Measurements from ENCODE around the gene CIZ1. TPM values are rescaled to one million over a fixed set of nuclear protein-coding genes. Genes with fewer than 3 reads are reported as not detected.

The CIZ1 gene
- total and polyA plus RNA-seq, 10 of the 15 experiments (the other 5 are each of a cell fraction or from before 2014, with no cell fraction given): 1.8 to 91.6 (median 35.4) TPM

DNA sequence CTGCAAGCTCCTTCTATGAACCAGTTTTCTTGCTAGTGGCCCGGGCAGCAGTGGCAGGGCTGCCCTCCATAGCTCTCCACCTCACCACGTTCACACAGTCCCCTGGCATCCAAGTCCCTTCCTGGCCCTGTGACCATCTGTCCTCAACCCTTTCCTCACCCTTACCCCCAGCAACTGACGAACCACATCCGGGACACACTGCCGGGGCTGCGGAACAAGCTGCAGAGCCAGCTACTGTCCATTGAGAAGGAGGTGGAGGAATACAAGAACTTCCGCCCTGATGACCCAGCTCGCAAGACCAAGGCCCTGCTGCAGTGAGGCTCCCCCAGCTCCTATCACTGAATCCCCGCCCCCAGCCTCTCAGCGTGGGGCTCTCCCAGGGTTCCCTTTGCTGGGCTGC is 30.7 kb upstream of the CIZ1 start:
- SMC1A ChIA-PET (ENCODE audit: uncharacterized antibody, unreplicated experiment): no interaction called here
- 63% methylated on average over 10 of the region's 10 CpGs for WGBS (ENCODE audit: insufficient coverage, insufficient replicate concordance, low lambda C conversion rate, missing lambda C conversion rate)
- Histone ChIP-seq H3K27me3 (replicated peaks in 1 of 2; ENCODE audit: control insufficient read depth in 2 of 2, insufficient read depth in 2 of 2, low read length in 1 of 2) (peaks cover 0 to 2% of the 10 kb centered on the region in 2 experiments; a peak in 2 of 4 replicates), H3K4me3 (no peak overlapping the region), H3K9ac (ENCODE audit: control insufficient read depth, insufficient read depth, low read length) (no peak overlapping the region), H3K27ac (ENCODE audit: control insufficient read depth, insufficient read depth) (no peak overlapping the region), H2AFZ (ENCODE audit: control insufficient read depth, low read depth, low read length) (no peak overlapping the region), H3K4me2 (ENCODE audit: control insufficient read depth, insufficient read depth) (no peak overlapping the region), H3K36me3 (ENCODE audit: control insufficient read depth in 2 of 2, insufficient read depth in 2 of 2, low read length in 1 of 2) (no peaks in the 10 kb centered on the region), H3K79me2 (ENCODE audit: control insufficient read depth, insufficient read depth, low read length) (no peaks in the 10 kb centered on the region), H3K4me1 (ENCODE audit: control insufficient read depth, insufficient read depth, low read length) (peaks cover 5% of the 10 kb centered on the region; the same call in 1 of the 2 replicates), H4K20me1 (ENCODE audit: control insufficient read depth, insufficient read depth) (no peaks in the 10 kb centered on the region), H3K9me3 (replicated peaks; ENCODE audit: control insufficient read depth, insufficient read depth, low read length) (no peaks in the 10 kb centered on the region)
- DNase-seq (ENCODE audit: low read depth, low spot score) (no peak), FAIRE-seq (no peak), ATAC-seq (no peak)
- no TSS peak for BruUV-seq (replicated peaks)
- TF ChIP-seq TARDBP (IDR thresholded peaks at IDR 0.05; ENCODE audit: borderline replicate concordance) (no peak), JUND (IDR thresholded peaks at IDR 0.05; ENCODE audit: low read depth, low read length) (no peak), EP300 (IDR thresholded peaks at IDR 0.05; ENCODE audit: borderline replicate concordance in 1 of 2, control insufficient read depth in 1 of 2, low read depth in 2 of 2, low read length in 2 of 2) (no peak), CBFB (IDR thresholded peaks at IDR 0.05; ENCODE audit: low read depth) (no peak), CEBPB (IDR thresholded peaks at IDR 0.05; ENCODE audit: borderline replicate concordance in 1 of 2, low read depth in 2 of 2, low read length in 2 of 2) (no peak), RCOR1 (conservative IDR thresholded peaks at IDR 0.05; ENCODE audit: low read depth, low read length) (no peak), SMAD5 (IDR thresholded peaks at IDR 0.05; ENCODE audit: low read depth) (no peak), RELA (IDR thresholded peaks at IDR 0.05; ENCODE audit: borderline replicate concordance, partially characterized antibody) (no peak), TBL1XR1 (IDR thresholded peaks at IDR 0.05; ENCODE audit: low read depth, low read length) (no peak), TCF3 (IDR thresholded peaks at IDR 0.05; ENCODE audit: borderline replicate concordance, insufficient read depth, low read depth, low read length) (no peak), RFX5 (IDR thresholded peaks at IDR 0.05; ENCODE audit: low read depth, low read length) (no peak)
- TF ChIP-seq, protein P1, sequence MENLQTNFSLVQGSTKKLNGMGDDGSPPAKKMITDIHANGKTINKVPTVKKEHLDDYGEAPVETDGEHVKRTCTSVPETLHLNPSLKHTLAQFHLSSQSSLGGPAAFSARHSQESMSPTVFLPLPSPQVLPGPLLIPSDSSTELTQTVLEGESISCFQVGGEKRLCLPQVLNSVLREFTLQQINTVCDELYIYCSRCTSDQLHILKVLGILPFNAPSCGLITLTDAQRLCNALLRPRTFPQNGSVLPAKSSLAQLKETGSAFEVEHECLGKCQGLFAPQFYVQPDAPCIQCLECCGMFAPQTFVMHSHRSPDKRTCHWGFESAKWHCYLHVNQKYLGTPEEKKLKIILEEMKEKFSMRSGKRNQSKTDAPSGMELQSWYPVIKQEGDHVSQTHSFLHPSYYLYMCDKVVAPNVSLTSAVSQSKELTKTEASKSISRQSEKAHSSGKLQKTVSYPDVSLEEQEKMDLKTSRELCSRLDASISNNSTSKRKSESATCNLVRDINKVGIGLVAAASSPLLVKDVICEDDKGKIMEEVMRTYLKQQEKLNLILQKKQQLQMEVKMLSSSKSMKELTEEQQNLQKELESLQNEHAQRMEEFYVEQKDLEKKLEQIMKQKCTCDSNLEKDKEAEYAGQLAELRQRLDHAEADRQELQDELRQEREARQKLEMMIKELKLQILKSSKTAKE (IDR thresholded peaks at IDR 0.05; ENCODE audit: low read depth, poor library complexity, severe bottlenecking): no peak
- TF ChIP-seq, protein P2, sequence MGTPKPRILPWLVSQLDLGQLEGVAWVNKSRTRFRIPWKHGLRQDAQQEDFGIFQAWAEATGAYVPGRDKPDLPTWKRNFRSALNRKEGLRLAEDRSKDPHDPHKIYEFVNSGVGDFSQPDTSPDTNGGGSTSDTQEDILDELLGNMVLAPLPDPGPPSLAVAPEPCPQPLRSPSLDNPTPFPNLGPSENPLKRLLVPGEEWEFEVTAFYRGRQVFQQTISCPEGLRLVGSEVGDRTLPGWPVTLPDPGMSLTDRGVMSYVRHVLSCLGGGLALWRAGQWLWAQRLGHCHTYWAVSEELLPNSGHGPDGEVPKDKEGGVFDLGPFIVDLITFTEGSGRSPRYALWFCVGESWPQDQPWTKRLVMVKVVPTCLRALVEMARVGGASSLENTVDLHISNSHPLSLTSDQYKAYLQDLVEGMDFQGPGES (IDR thresholded peaks at IDR 0.05): no peak
- TF ChIP-seq, protein P3, sequence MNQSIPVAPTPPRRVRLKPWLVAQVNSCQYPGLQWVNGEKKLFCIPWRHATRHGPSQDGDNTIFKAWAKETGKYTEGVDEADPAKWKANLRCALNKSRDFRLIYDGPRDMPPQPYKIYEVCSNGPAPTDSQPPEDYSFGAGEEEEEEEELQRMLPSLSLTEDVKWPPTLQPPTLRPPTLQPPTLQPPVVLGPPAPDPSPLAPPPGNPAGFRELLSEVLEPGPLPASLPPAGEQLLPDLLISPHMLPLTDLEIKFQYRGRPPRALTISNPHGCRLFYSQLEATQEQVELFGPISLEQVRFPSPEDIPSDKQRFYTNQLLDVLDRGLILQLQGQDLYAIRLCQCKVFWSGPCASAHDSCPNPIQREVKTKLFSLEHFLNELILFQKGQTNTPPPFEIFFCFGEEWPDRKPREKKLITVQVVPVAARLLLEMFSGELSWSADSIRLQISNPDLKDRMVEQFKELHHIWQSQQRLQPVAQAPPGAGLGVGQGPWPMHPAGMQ (IDR thresholded peaks at IDR 0.05; ENCODE audit: borderline replicate concordance): no peak
- POLR2A ChIA-PET: no interaction called here
- intact Hi-C loops (cut with micrococcal nuclease; ENCODE audit: unreplicated experiment) (no loop called here), in situ Hi-C loops (cut with MboI) (no loop called here)
- RAD21 ChIA-PET (ENCODE audit: unreplicated experiment): no interaction called here
- CTCF ChIA-PET: interaction anchor here (0.7 kb wide), 1 partner anchor 616 kb away, joined by 4 read pairs; no protein-coding TSS in a partner anchor
